ENCODE measurements around the gene RPL18. TPM values are rescaled to one million over a fixed set of nuclear protein-coding genes. Genes with fewer than 3 reads are reported as not detected.
A peak's percentile ranks its signal among the peaks of the same experiment; 100 is the strongest.

The RPL18 gene
- total and polyA plus RNA-seq, 9 of the 15 experiments (the other 6 are each of a cell fraction or from before 2014, with no cell fraction given): 312 to 2,635 (median 1,653) TPM

GRCh38 chr19:48588670-48589401, 30.1 kb downstream of the RPL18 start (continued):
- TF ChIP-seq REST (IDR thresholded peaks at IDR 0.05; ENCODE audit: borderline replicate concordance) (peak; percentile 71), REST (CRISPR knock-in tag; IDR thresholded peaks at IDR 0.05; ENCODE audit: low read depth) (no peak), DPF2 (IDR thresholded peaks at IDR 0.05) (peak; percentile 89), ZBTB7A (IDR thresholded peaks at IDR 0.05; ENCODE audit: borderline replicate concordance, control insufficient read depth, low read depth, low read length) (peak; percentile 98), ZNF57 (CRISPR knock-in tag; IDR thresholded peaks at IDR 0.05) (no peak), GMEB1 (CRISPR knock-in tag; IDR thresholded peaks at IDR 0.05) (no peak), ZNF707 (CRISPR knock-in tag; conservative IDR thresholded peaks at IDR 0.05) (no peak), TCF7L2 (IDR thresholded peaks at IDR 0.05; ENCODE audit: low read depth, low read length) (no peak), AFF4 (CRISPR knock-in tag; IDR thresholded peaks at IDR 0.05) (peak; percentile 60; the same call in 1 of the 2 replicates), SRSF3 (IDR thresholded peaks at IDR 0.05; ENCODE audit: insufficient read depth, low read length) (no peak), NFXL1 (CRISPR knock-in tag; IDR thresholded peaks at IDR 0.05) (no peak), SIN3B (IDR thresholded peaks at IDR 0.05; ENCODE audit: low read depth) (no peak)

Data from K562 (cell line).